GM18507 (cell line): ENCODE data around the gene HS6ST2.

Experiments used
- DNase-seq: peaks from one replicate; pipeline ENCODE4 v3.0.0; 2011; ENCODE audit warnings: low read depth; ENCODE audit not compliant: insufficient read length; ENCODE audit errors: extremely low spot score
- FAIRE-seq: peaks from 2 replicates; lab custom pipeline; 2011; peaks lifted over from hg19 to GRCh38; lab: Jason Lieb, UNC

Gene HS6ST2

GRCh38 chrX:132751063-132751690, 207.3 kb downstream of the HS6ST2 start:
- DNase-seq (no peak), FAIRE-seq (no peak)

GRCh38 chrX:132750331-132751062, 207.9 kb downstream of the HS6ST2 start:
- no peak for FAIRE-seq

GRCh38 chrX:132749406-132749805, 209.0 kb downstream of the HS6ST2 start:
- FAIRE-seq: no peak

More at GRCh38 chrX:132750331-132751062, 207.9 kb downstream of the HS6ST2 start:
- DNase-seq: no peak

DNA sequence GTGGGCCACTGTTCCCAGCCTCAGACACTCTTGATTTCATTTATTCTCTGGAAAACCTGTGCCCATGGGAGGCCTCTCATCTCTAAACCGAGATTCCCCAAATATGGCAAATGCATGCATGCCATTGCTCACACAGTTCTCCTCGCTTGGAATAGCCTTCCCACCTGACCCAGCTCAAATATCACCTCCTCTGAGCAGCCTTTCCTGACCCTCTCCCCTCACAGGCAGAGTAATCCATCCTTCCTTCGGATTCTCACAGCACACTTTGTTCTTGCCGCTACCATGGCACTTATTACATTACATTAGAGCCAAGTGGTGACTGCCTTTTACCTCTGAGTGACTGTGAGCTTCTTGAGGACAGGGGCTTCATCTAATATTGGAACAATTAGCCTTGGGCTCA, 209.5 kb downstream of the HS6ST2 start:
- DNase-seq: no peak
- no peak for FAIRE-seq

More at GRCh38 chrX:132749406-132749805, 209.0 kb downstream of the HS6ST2 start:
- DNase-seq: no peak

DNA sequence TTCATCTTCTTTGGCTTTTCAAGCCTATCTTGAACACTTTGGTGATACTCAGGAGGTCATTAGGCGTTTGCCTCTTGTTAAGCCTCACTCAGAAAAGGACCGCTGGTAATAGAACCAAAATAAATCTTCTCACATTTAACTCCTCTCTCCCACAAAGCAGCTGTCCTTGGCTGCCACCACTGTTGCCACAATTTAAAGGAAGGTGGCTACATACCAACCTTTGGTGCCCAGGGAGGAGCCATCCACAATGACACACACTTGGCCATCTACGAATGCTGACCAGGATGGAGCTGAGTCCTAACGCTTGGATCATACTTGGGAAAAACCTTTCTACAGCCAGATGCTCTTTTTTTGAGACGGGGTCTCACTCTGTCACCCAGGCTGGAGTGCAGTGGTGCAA, 210.2 kb downstream of the HS6ST2 start:
- no peak for FAIRE-seq
- no peak for DNase-seq

DNA sequence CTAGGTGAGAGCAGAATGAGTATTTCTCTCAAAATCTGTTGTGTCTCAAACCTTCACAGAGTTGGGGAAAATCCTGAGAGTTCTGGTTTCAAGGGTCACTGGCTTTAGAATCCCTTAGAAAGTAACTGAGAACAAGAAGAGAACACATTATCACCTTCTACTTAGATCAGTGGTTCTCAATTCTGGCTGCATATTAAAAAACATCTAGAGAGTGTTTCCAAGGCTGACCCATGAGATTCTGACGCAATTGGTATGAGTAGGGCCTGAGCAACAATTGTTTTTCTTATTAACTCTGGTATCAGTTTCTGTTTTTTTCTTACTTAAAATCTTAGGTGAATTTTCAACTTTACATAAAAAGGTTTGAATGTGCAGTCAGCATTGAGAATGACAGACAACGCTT, 212.8 kb downstream of the HS6ST2 start:
- DNase-seq (no peak), FAIRE-seq (no peak)

- no peak for DNase-seq
- no peak for FAIRE-seq
Measured at GRCh38 chrX:132744470-132744869, 214.0 kb downstream of the HS6ST2 start.

DNA sequence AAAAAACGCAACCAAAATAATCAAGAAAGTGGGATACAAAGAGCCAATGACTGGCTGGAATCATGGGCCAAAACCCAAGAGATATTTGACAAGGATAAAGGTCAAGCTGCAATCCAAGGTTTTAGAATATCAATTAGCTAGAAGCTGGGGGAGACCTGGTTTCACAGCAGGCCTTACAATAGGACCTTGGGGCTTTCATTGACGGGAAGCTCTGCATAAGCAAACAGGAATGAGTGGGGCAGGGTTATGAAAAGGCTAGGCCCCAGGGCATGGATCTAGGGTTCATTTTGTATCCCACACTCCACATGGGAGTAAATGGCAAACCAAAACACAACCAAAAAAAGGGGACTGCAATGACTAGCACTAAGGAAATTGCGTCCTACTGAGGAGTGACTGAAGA, 215.3 kb downstream of the HS6ST2 start:
- no peak for DNase-seq
- no peak for FAIRE-seq

- DNase-seq: no peak
- no peak for FAIRE-seq
Measured at GRCh38 chrX:132742246-132742645, 216.2 kb downstream of the HS6ST2 start.

DNA sequence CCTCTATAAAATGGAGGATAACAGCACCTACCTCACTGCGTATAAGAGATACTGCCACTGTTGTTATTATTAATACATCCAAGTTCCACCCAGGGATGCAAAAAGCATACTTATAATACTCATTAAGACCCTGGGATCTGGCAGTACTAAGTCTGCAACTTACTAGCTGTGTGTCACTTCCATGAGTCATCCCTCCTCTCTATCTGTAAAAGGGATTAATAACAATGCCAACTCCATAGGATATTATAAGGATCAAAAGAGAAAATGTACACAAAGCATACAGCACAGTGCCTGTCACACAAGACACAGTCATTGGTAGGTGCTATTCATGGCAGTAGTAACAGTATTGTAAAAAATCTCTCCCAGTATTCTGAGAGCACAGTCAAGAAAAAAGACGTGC, 216.7 kb downstream of the HS6ST2 start:
- DNase-seq: no peak
- FAIRE-seq: no peak

GRCh38 chrX:132740316-132741123, 217.9 kb downstream of the HS6ST2 start:
- FAIRE-seq (peak; percentile 49), DNase-seq (no peak)

DNA sequence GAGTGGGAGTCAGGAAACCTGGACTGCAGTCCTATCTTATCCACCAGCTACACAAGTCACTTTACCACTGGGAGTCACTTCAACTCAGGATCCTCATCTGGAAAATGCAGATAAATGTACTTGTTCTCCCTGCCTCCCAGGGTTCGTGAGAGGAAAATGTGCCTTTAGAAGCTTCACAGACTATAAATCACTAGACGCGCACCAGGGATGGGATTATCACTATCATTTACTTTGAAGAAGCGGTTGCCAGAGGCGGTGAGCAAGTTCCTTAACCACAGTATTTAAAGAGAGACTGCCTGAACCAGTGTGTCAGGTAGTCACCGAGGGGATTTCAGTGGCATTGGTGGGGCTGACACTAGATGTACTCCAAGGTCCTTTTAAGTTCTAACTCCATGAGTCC, 219.5 kb downstream of the HS6ST2 start:
- no peak for DNase-seq
- no peak for FAIRE-seq

- DNase-seq (no peak), FAIRE-seq (no peak)
Measured at GRCh38 chrX:132737743-132738142, 220.7 kb downstream of the HS6ST2 start.

DNA sequence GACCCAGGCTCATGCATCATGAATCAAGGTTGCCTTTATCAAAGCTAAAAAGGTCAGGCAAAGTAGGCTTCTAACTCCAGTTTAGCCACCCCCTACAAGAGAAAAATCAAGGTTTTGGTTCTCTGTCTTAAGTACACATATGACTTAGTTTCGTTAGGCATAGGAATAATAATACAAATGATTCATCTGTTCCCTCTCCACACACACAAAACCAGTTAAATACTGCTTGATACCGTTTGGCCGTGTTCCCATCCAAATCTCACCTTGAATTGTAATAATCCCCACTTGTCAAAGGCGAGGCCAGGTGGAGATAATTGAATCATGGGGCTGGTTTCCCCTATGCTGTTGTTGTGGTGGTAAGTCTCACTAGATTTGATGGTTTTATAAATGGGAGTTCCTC, 226.2 kb downstream of the HS6ST2 start:
- no peak for FAIRE-seq
- no peak for DNase-seq

GRCh38 chrX:132730726-132731125, 227.7 kb downstream of the HS6ST2 start:
- no peak for FAIRE-seq
- no peak for DNase-seq

- DNase-seq (no peak), FAIRE-seq (no peak)
Measured at GRCh38 chrX:132730266-132730665, 228.2 kb downstream of the HS6ST2 start.

- FAIRE-seq (no peak), DNase-seq (no peak)
Measured at GRCh38 chrX:132728296-132728695, 230.1 kb downstream of the HS6ST2 start.

DNA sequence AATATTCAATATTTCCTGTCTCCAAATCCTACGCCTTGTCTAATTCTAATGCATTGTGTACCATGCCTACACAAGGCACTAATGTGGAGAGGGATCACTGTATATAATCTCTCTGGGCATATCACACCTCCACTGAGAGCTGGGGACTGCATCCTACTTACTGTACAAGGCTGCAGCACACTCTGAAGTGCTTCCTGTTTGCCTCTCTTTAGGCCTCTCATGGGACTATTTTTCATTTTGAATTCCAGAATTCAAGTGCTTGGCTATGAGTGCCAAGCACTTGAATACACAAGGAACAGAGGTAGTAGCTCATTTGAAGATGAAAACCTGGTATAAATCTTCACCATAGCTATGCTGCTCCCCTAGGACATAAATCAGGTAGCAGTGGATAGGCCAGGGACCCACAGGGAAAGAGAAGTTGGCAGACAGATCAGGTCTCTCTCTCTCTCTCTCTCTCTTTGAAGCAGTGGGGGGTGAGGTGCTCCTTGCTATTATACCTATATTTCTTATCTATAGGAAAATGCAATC, 239.9 kb downstream of the HS6ST2 start:
- FAIRE-seq: no peak
- no peak for DNase-seq

DNA sequence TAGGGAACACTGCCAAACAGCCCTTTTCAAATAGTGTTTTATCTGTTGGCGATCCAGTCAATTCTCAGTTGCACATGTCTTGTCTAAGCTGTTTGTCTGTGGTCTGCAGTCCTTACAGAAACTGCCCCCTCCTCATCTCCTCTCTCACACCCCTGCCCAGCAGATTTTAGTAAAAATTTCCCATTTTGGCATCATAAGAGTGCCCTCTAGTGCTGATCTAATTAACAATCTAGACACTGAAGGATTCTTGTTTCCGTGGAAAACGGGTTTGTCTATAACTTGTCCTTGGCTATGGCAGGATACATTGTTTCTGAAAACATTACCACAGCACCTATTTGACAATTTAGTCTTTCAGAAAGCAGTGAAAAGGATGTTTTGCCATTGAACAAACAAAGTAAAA, 242.4 kb downstream of the HS6ST2 start:
- DNase-seq: no peak
- FAIRE-seq: peak; percentile 56

- FAIRE-seq: no peak
Measured at GRCh38 chrX:132714913-132715312, 243.5 kb downstream of the HS6ST2 start.

More at GRCh38 chrX:132714913-132715312, 243.5 kb downstream of the HS6ST2 start:
- DNase-seq: no peak
